HepG2 (cell line): ENCODE data around the gene PGS1. TPM values are rescaled to one million over a fixed set of nuclear protein-coding genes. Genes with fewer than 3 reads are reported as not detected.

Source experiments
- CAMTA2 ChIP-seq: sonication (generic); formaldehyde crosslinking; IDR thresholded peaks from 2 replicates; pipeline ENCODE4 v1.4.0; 2020; ENCODE audit warnings: mild to moderate bottlenecking, missing genetic modification reagents, borderline replicate concordance
- JUND ChIP-seq: sonication (generic); formaldehyde crosslinking; IDR thresholded peaks from 2 replicates; pipeline ENCODE4 v1.8.0; 2022; ENCODE audit warnings: mild to moderate bottlenecking, missing genetic modification reagents
- NFE2L1 ChIP-seq: sonication (generic); formaldehyde crosslinking; IDR thresholded peaks from 2 replicates; pipeline ENCODE4 v1.4.0; 2020; ENCODE audit warnings: missing genetic modification reagents, mild to moderate bottlenecking, borderline replicate concordance
- SRSF1 ChIP-seq: fragments of 200-400 bp; formaldehyde crosslinking; optimal IDR thresholded peaks from 2 replicates; pipeline ENCODE3; 2017; ENCODE audit warnings: mild to moderate bottlenecking, low read depth, low read length, moderate library complexity
- SRSF9 ChIP-seq: fragments of 200-400 bp; formaldehyde crosslinking; IDR thresholded peaks from 2 replicates; pipeline ENCODE4 v1.6.1; 2018; ENCODE audit warnings: borderline replicate concordance, mild to moderate bottlenecking, low read depth, low read length; ENCODE audit not compliant: insufficient read depth, poor library complexity, severe bottlenecking
- SRY ChIP-seq: sonication (generic); formaldehyde crosslinking; IDR thresholded peaks from 2 replicates; pipeline ENCODE4 v1.8.0; 2022; ENCODE audit warnings: mild to moderate bottlenecking, missing genetic modification reagents
- THAP11 ChIP-seq: IDR thresholded peaks from 2 replicates; pipeline ENCODE4 v1.6.1; 2016; ENCODE audit warnings: missing biosample characterization, missing genetic modification reagents
- ZFP62 ChIP-seq: sonication (generic); formaldehyde crosslinking; IDR thresholded peaks from 2 replicates; pipeline ENCODE4 v1.4.0; 2020; ENCODE audit warnings: missing genetic modification reagents
- ZNF296 ChIP-seq: sonication (generic); formaldehyde crosslinking; conservative IDR thresholded peaks from 2 replicates; pipeline ENCODE4 v1.5.0; 2020; ENCODE audit warnings: mild to moderate bottlenecking, missing genetic modification reagents
- ZNF30 ChIP-seq: sonication (generic); formaldehyde crosslinking; IDR thresholded peaks from 2 replicates; pipeline ENCODE4 v1.5.0; 2020; ENCODE audit warnings: mild to moderate bottlenecking, missing genetic modification reagents
- ZNF317 ChIP-seq: sonication (generic); formaldehyde crosslinking; IDR thresholded peaks from 2 replicates; pipeline ENCODE4 v1.5.0; 2020; ENCODE audit warnings: mild to moderate bottlenecking, missing genetic modification reagents
- polyA plus RNA-seq, 8 experiments: library from polyadenylated mRNA; depleted of rRNA in 3 of 8; stranded (reverse) in 7 of 8; unstranded in 1 of 8; fragments of >200 nt; fragmentation: Illumina TruSeq in 4 of 8; extraction: Trizol in 4 of 8; gene quantifications; 2 replicates each; pipeline versions ENCODE4 v1.2.1 to v1.2.3, GENCODE V29; 2011 to 2016; ENCODE audit warnings: low read depth in 4 of 8, missing spikeins in 1 of 8, mixed read lengths in 1 of 8; ENCODE audit not compliant: insufficient read depth in 1 of 8
- total RNA-seq, 5 experiments: library from RNA; depleted of rRNA; stranded (reverse); fragments of >200 nt; fragmentation: Illumina TruSeq; extraction: Trizol; gene quantifications; 2 replicates each; pipeline ENCODE4 v1.2.3, GENCODE V29; 2016; ENCODE audit warnings: low read depth in 1 of 5
- TF ChIP-seq, protein P1 (sequence below): sonication (generic); formaldehyde crosslinking; IDR thresholded peaks from 2 replicates; pipeline ENCODE4 v1.4.0; 2020; ENCODE audit warnings: missing genetic modification reagents, borderline replicate concordance
- TF ChIP-seq, protein P2 (sequence below), 2 experiments: IDR thresholded peaks; 2 replicates each; pipeline ENCODE4 v1.6.1; 2011 to 2012; ENCODE audit warnings: low read length in 2 of 2, borderline replicate concordance in 1 of 2, low read depth in 1 of 2, mild to moderate bottlenecking in 1 of 2, moderate library complexity in 1 of 2
- TF ChIP-seq, protein P3 (sequence below): sonication (generic); formaldehyde crosslinking; IDR thresholded peaks from 2 replicates; pipeline ENCODE4 v1.4.0; 2020; ENCODE audit warnings: mild to moderate bottlenecking, missing genetic modification reagents, borderline replicate concordance
- TF ChIP-seq, protein P4 (sequence below): sonication (generic); formaldehyde crosslinking; IDR thresholded peaks from 2 replicates; pipeline ENCODE4 v1.8.0; 2022; ENCODE audit warnings: mild to moderate bottlenecking, missing genetic modification reagents; ENCODE audit not compliant: insufficient replicate concordance

Gene PGS1
- total and polyA plus RNA-seq, 2 of the 13 experiments (the other 11 are each of a cell fraction or from before 2014, with no cell fraction given) = 25.9 to 31.5 TPM

DNA sequence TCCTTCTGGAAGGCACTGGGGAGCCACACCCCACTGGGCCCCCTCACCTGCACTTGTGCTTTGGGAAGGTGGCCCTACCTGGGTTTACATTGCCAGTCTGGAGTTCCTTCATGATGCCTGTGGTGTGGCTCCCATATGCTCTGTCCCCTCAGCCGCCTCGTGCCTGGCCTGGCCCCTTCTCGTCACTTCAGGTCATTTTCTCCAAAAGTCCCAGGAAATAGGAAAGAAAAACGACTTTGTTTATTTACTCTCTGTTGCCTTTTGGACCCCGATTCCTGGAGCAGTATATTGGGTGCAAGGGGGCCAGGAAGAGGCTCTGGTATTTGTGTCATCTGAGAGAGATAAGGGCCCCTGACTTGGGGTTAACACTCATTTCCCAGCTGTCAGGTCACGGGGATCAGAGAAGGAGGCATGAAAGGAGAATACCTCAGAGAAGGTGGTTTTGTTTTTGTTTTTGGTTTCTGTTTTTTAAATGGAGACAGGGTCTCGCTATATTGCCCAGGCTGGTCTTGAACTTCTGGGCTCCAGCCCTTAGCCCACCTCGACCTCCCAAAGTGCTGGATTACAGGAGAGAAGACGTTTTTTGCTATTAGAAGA, 23.3 kb upstream of the PGS1 start (continued):
- TF ChIP-seq ZFP62 (CRISPR knock-in tag) (no peak), JUND (no peak), ZNF30 (CRISPR knock-in tag) (no peak), SRSF1 (no peak), NFE2L1 (CRISPR knock-in tag) (no peak), SRSF9 (no peak), SRY (CRISPR knock-in tag) (no peak), CAMTA2 (CRISPR knock-in tag) (no peak), THAP11 (peak; percentile 49), ZNF296 (CRISPR knock-in tag) (no peak), ZNF317 (no peak)
- TF ChIP-seq, protein P1, sequence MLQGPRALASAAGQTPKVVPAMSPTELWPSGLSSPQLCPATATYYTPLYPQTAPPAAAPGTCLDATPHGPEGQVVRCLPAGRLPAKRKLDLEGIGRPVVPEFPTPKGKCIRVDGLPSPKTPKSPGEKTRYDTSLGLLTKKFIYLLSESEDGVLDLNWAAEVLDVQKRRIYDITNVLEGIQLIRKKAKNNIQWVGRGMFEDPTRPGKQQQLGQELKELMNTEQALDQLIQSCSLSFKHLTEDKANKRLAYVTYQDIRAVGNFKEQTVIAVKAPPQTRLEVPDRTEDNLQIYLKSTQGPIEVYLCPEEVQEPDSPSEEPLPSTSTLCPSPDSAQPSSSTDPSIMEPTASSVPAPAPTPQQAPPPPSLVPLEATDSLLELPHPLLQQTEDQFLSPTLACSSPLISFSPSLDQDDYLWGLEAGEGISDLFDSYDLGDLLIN (CRISPR knock-in tag) = 0 out of 2 replicates have a peak, but pooled peaks have one; percentile 25
- TF ChIP-seq, protein P2, sequence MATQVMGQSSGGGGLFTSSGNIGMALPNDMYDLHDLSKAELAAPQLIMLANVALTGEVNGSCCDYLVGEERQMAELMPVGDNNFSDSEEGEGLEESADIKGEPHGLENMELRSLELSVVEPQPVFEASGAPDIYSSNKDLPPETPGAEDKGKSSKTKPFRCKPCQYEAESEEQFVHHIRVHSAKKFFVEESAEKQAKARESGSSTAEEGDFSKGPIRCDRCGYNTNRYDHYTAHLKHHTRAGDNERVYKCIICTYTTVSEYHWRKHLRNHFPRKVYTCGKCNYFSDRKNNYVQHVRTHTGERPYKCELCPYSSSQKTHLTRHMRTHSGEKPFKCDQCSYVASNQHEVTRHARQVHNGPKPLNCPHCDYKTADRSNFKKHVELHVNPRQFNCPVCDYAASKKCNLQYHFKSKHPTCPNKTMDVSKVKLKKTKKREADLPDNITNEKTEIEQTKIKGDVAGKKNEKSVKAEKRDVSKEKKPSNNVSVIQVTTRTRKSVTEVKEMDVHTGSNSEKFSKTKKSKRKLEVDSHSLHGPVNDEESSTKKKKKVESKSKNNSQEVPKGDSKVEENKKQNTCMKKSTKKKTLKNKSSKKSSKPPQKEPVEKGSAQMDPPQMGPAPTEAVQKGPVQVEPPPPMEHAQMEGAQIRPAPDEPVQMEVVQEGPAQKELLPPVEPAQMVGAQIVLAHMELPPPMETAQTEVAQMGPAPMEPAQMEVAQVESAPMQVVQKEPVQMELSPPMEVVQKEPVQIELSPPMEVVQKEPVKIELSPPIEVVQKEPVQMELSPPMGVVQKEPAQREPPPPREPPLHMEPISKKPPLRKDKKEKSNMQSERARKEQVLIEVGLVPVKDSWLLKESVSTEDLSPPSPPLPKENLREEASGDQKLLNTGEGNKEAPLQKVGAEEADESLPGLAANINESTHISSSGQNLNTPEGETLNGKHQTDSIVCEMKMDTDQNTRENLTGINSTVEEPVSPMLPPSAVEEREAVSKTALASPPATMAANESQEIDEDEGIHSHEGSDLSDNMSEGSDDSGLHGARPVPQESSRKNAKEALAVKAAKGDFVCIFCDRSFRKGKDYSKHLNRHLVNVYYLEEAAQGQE (IDR thresholded peaks at IDR 0.05; ENCODE audit: borderline replicate concordance in 1 of 2, low read depth in 1 of 2, low read length in 2 of 2) = no peak
- TF ChIP-seq, protein P3, sequence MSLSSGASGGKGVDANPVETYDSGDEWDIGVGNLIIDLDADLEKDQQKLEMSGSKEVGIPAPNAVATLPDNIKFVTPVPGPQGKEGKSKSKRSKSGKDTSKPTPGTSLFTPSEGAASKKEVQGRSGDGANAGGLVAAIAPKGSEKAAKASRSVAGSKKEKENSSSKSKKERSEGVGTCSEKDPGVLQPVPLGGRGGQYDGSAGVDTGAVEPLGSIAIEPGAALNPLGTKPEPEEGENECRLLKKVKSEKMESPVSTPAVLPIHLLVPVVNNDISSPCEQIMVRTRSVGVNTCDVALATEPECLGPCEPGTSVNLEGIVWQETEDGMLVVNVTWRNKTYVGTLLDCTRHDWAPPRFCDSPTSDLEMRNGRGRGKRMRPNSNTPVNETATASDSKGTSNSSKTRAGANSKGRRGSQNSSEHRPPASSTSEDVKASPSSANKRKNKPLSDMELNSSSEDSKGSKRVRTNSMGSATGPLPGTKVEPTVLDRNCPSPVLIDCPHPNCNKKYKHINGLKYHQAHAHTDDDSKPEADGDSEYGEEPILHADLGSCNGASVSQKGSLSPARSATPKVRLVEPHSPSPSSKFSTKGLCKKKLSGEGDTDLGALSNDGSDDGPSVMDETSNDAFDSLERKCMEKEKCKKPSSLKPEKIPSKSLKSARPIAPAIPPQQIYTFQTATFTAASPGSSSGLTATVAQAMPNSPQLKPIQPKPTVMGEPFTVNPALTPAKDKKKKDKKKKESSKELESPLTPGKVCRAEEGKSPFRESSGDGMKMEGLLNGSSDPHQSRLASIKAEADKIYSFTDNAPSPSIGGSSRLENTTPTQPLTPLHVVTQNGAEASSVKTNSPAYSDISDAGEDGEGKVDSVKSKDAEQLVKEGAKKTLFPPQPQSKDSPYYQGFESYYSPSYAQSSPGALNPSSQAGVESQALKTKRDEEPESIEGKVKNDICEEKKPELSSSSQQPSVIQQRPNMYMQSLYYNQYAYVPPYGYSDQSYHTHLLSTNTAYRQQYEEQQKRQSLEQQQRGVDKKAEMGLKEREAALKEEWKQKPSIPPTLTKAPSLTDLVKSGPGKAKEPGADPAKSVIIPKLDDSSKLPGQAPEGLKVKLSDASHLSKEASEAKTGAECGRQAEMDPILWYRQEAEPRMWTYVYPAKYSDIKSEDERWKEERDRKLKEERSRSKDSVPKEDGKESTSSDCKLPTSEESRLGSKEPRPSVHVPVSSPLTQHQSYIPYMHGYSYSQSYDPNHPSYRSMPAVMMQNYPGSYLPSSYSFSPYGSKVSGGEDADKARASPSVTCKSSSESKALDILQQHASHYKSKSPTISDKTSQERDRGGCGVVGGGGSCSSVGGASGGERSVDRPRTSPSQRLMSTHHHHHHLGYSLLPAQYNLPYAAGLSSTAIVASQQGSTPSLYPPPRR (CRISPR knock-in tag) = peak; percentile 75; the same call in 1 of the 2 replicates
- TF ChIP-seq, protein P4, sequence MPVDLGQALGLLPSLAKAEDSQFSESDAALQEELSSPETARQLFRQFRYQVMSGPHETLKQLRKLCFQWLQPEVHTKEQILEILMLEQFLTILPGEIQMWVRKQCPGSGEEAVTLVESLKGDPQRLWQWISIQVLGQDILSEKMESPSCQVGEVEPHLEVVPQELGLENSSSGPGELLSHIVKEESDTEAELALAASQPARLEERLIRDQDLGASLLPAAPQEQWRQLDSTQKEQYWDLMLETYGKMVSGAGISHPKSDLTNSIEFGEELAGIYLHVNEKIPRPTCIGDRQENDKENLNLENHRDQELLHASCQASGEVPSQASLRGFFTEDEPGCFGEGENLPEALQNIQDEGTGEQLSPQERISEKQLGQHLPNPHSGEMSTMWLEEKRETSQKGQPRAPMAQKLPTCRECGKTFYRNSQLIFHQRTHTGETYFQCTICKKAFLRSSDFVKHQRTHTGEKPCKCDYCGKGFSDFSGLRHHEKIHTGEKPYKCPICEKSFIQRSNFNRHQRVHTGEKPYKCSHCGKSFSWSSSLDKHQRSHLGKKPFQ (CRISPR knock-in tag) = peak; percentile 23
